ENCODE data around the gene OGFR.

Gene OGFR

GRCh38 chr20:62782893-62783278, 21.7 kb upstream of the OGFR start:
- H3K27me3 ChIP-seq (ENCODE audit: low read length), result no peaks in the 10 kb centered on the region
- H4K20me1 ChIP-seq (ENCODE audit: low read depth, low read length), result no peaks in the 10 kb centered on the region
- H3K4me3 ChIP-seq (ENCODE audit: insufficient read depth, low read length, poor library complexity, severe bottlenecking), result no peak overlapping the region
- H3K79me2 ChIP-seq (ENCODE audit: insufficient read depth, low read length), result no peaks in the 10 kb centered on the region
- H3K4me2 ChIP-seq (ENCODE audit: low read depth, low read length, poor library complexity, severe bottlenecking), result no peak overlapping the region
- H3F3A ChIP-seq (ENCODE audit: insufficient read depth), result no peaks in the 10 kb centered on the region
- TF ChIP-seq CTCF (IDR thresholded peaks at IDR 0.05; ENCODE audit: insufficient read depth, low read length, poor library complexity, severe bottlenecking) (no peak), EZH2phosphoT487 (conservative IDR thresholded peaks at IDR 0.05; ENCODE audit: low read length) (no peak)
- H3K9me2 ChIP-seq (replicated peaks; ENCODE audit: insufficient read depth, low read length), result no peaks in the 10 kb centered on the region
- H3K27ac ChIP-seq (ENCODE audit: low read depth, low read length), result no peak overlapping the region
- no peaks in the 10 kb centered on the region for H3K9me3 ChIP-seq (ENCODE audit: insufficient read depth, low read length)
- no peaks in the 10 kb centered on the region for H3K36me3 ChIP-seq (ENCODE audit: low read length)
- no peak overlapping the region for H2AFZ ChIP-seq (ENCODE audit: low read depth, low read length, severe bottlenecking)
- H3K9ac ChIP-seq (ENCODE audit: low read length), result no peak overlapping the region

GRCh38 chr20:62784497-62784896, 20.1 kb upstream of the OGFR start:
- H3K36me3 ChIP-seq (ENCODE audit: low read length), result no peaks in the 10 kb centered on the region
- H4K20me1 ChIP-seq (ENCODE audit: low read depth, low read length), result no peaks in the 10 kb centered on the region
- H3K79me2 ChIP-seq (ENCODE audit: insufficient read depth, low read length), result no peaks in the 10 kb centered on the region
- H3K27me3 ChIP-seq (ENCODE audit: low read length), result no peaks in the 10 kb centered on the region
- H3K9ac ChIP-seq (ENCODE audit: low read length), result no peak overlapping the region
- H3K4me3 ChIP-seq (ENCODE audit: insufficient read depth, low read length, poor library complexity, severe bottlenecking), result no peak overlapping the region
- H3K27ac ChIP-seq (ENCODE audit: low read depth, low read length), result no peak overlapping the region
- H3K9me2 ChIP-seq (replicated peaks; ENCODE audit: insufficient read depth, low read length), result no peaks in the 10 kb centered on the region
- TF ChIP-seq EZH2phosphoT487 (conservative IDR thresholded peaks at IDR 0.05; ENCODE audit: low read length), result no peak
- no peaks in the 10 kb centered on the region for H3F3A ChIP-seq (ENCODE audit: insufficient read depth)
- no peaks in the 10 kb centered on the region for H3K9me3 ChIP-seq (ENCODE audit: insufficient read depth, low read length)
- H3K4me2 ChIP-seq (ENCODE audit: low read depth, low read length, poor library complexity, severe bottlenecking), result no peak overlapping the region
- no peak overlapping the region for H2AFZ ChIP-seq (ENCODE audit: low read depth, low read length, severe bottlenecking)

GRCh38 chr20:62785393-62785792, 19.2 kb upstream of the OGFR start:
- no peak overlapping the region for H3K27ac ChIP-seq (ENCODE audit: low read depth, low read length)
- H3K79me2 ChIP-seq (ENCODE audit: insufficient read depth, low read length), result no peaks in the 10 kb centered on the region
- no peak overlapping the region for H2AFZ ChIP-seq (ENCODE audit: low read depth, low read length, severe bottlenecking)
- H3K4me3 ChIP-seq (ENCODE audit: insufficient read depth, low read length, poor library complexity, severe bottlenecking), result no peak overlapping the region
- no peaks in the 10 kb centered on the region for H4K20me1 ChIP-seq (ENCODE audit: low read depth, low read length)
- H3K36me3 ChIP-seq (ENCODE audit: low read length), result no peaks in the 10 kb centered on the region
- H3F3A ChIP-seq (ENCODE audit: insufficient read depth), result no peaks in the 10 kb centered on the region
- no peak overlapping the region for H3K4me2 ChIP-seq (ENCODE audit: low read depth, low read length, poor library complexity, severe bottlenecking)
- H3K27me3 ChIP-seq (ENCODE audit: low read length), result no peaks in the 10 kb centered on the region
- TF ChIP-seq EZH2phosphoT487 (conservative IDR thresholded peaks at IDR 0.05; ENCODE audit: low read length), result no peak
- TF ChIP-seq CTCF (IDR thresholded peaks at IDR 0.05; ENCODE audit: insufficient read depth, low read length, poor library complexity, severe bottlenecking), result no peak
- no peaks in the 10 kb centered on the region for H3K9me2 ChIP-seq (replicated peaks; ENCODE audit: insufficient read depth, low read length)
- H3K9me3 ChIP-seq (ENCODE audit: insufficient read depth, low read length), result no peaks in the 10 kb centered on the region
- H3K9ac ChIP-seq (ENCODE audit: low read length), result no peak overlapping the region

GRCh38 chr20:62786157-62786556, 18.5 kb upstream of the OGFR start:
- H3K4me2 ChIP-seq (ENCODE audit: low read depth, low read length, poor library complexity, severe bottlenecking), result no peak overlapping the region
- H2AFZ ChIP-seq (ENCODE audit: low read depth, low read length, severe bottlenecking), result no peak overlapping the region
- TF ChIP-seq EZH2phosphoT487 (conservative IDR thresholded peaks at IDR 0.05; ENCODE audit: low read length), result no peak
- no peaks in the 10 kb centered on the region for H3K9me2 ChIP-seq (replicated peaks; ENCODE audit: insufficient read depth, low read length)
- H3K27ac ChIP-seq (ENCODE audit: low read depth, low read length), result no peak overlapping the region
- H4K20me1 ChIP-seq (ENCODE audit: low read depth, low read length), result no peaks in the 10 kb centered on the region
- no peak overlapping the region for H3K4me3 ChIP-seq (ENCODE audit: insufficient read depth, low read length, poor library complexity, severe bottlenecking)
- no peaks in the 10 kb centered on the region for H3F3A ChIP-seq (ENCODE audit: insufficient read depth)
- H3K9ac ChIP-seq (ENCODE audit: low read length), result no peak overlapping the region
- no peaks in the 10 kb centered on the region for H3K9me3 ChIP-seq (ENCODE audit: insufficient read depth, low read length)
- no peaks in the 10 kb centered on the region for H3K36me3 ChIP-seq (ENCODE audit: low read length)
- H3K27me3 ChIP-seq (ENCODE audit: low read length), result no peaks in the 10 kb centered on the region
- no peaks in the 10 kb centered on the region for H3K79me2 ChIP-seq (ENCODE audit: insufficient read depth, low read length)

Data from SU-DHL-6 (cell line).